Measurements from ENCODE around the gene C1QTNF6.

C1QTNF6 gene

DNA sequence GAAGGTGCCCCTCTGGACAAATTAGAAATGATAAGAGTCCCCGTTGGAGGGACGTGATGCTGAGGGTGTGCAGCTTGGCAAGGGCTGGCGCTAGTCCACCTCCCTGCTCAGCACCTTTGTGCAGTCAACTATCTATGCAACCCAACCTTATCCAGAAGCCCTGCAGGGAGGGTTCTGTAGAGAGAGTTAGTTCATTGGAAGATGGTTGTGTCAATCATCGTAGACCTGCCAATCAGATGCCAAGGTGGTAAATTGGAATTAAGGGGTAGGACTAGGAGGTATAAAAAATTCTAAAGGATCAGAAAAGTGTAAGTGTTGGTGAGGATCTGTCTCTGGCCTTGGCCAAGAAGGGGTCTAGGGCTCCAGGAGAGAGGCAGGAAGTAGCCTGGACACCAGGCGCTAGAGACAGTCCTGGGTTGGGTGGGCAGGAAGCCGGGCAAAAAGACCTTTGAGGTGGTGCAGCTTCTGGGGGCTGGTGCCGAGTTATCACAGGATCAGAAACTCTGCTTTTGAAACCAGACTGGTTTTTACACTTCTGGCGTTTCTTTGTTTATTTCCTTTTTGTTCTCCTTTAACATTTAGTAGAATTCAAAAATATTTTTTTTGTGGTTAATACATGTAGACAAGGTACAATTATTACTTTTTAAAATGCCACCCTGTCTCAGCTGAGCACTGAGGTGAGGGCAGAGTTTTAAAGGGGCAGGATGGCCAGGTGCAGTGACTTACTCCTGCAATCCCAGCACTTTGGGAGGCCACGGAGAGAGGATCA is 1.6 kb downstream of the C1QTNF6 start:
- TF ChIP-seq TAF1 (IDR thresholded peaks at IDR 0.05; ENCODE audit: borderline replicate concordance, insufficient read depth, low read length) (no peak), SIN3A (IDR thresholded peaks at IDR 0.05; ENCODE audit: borderline replicate concordance, insufficient read depth, low read length) (no peak), POLR2AphosphoS5 (IDR thresholded peaks at IDR 0.05; ENCODE audit: low read depth, low read length) (no peak), REST (IDR thresholded peaks at IDR 0.05; ENCODE audit: insufficient read depth in 1 of 2, low read depth in 2 of 2, low read length in 2 of 2) (no peak), FOXP2 (optimal IDR thresholded peaks at IDR 0.05; ENCODE audit: borderline replicate concordance, extremely low read depth, extremely low read length, insufficient read depth) (no peak)

GRCh38 chr22:37185646-37186227 is 2.3 kb downstream of the C1QTNF6 start:
- TF ChIP-seq REST (IDR thresholded peaks at IDR 0.05; ENCODE audit: insufficient read depth in 1 of 2, low read depth in 2 of 2, low read length in 2 of 2) (no peak), TAF1 (IDR thresholded peaks at IDR 0.05; ENCODE audit: borderline replicate concordance, insufficient read depth, low read length) (no peak), FOXP2 (optimal IDR thresholded peaks at IDR 0.05; ENCODE audit: borderline replicate concordance, extremely low read depth, extremely low read length, insufficient read depth) (no peak), POLR2AphosphoS5 (IDR thresholded peaks at IDR 0.05; ENCODE audit: low read depth, low read length) (no peak), SIN3A (IDR thresholded peaks at IDR 0.05; ENCODE audit: borderline replicate concordance, insufficient read depth, low read length) (no peak)

- no peak for TF ChIP-seq REST (IDR thresholded peaks at IDR 0.05; ENCODE audit: insufficient read depth in 1 of 2, low read depth in 2 of 2, low read length in 2 of 2)
- TF ChIP-seq SIN3A (IDR thresholded peaks at IDR 0.05; ENCODE audit: borderline replicate concordance, insufficient read depth, low read length) = no peak
- no peak for TF ChIP-seq TAF1 (IDR thresholded peaks at IDR 0.05; ENCODE audit: borderline replicate concordance, insufficient read depth, low read length)
- no peak for TF ChIP-seq FOXP2 (optimal IDR thresholded peaks at IDR 0.05; ENCODE audit: borderline replicate concordance, extremely low read depth, extremely low read length, insufficient read depth)
- TF ChIP-seq POLR2AphosphoS5 (IDR thresholded peaks at IDR 0.05; ENCODE audit: low read depth, low read length) = no peak
Observed at GRCh38 chr22:37184816-37185541, 3.1 kb downstream of the C1QTNF6 start.

- TF ChIP-seq SIN3A (IDR thresholded peaks at IDR 0.05; ENCODE audit: borderline replicate concordance, insufficient read depth, low read length) = no peak
- TF ChIP-seq FOXP2 (optimal IDR thresholded peaks at IDR 0.05; ENCODE audit: borderline replicate concordance, extremely low read depth, extremely low read length, insufficient read depth) = no peak
- no peak for TF ChIP-seq REST (IDR thresholded peaks at IDR 0.05; ENCODE audit: insufficient read depth in 1 of 2, low read depth in 2 of 2, low read length in 2 of 2)
- TF ChIP-seq POLR2AphosphoS5 (IDR thresholded peaks at IDR 0.05; ENCODE audit: low read depth, low read length) = no peak
- no peak for TF ChIP-seq TAF1 (IDR thresholded peaks at IDR 0.05; ENCODE audit: borderline replicate concordance, insufficient read depth, low read length)
Observed at GRCh38 chr22:37184380-37184755, 3.7 kb downstream of the C1QTNF6 start.

Data from PFSK-1 (cell line).